B cell (primary cell): ENCODE results near the gene DUSP1.

Experiments used
- CTCF ChIP-seq: fragments of 200-600 bp; IDR thresholded peaks from one replicate; pipeline ENCODE4 v1.8.0; 2022; ENCODE audit warnings: antibody characterized with exemption, mild to moderate bottlenecking
- EZH2 ChIP-seq: IDR thresholded peaks from 2 replicates; pipeline ENCODE4 v1.6.1; 2012; ENCODE audit warnings: borderline replicate concordance, low read depth, mild to moderate bottlenecking, moderate library complexity, low read length; ENCODE audit not compliant: insufficient read depth, poor library complexity, severe bottlenecking

- TF ChIP-seq CTCF: no peak
- TF ChIP-seq EZH2: no peak
These were observed 14.6 kb upstream of the DUSP1 start for GRCh38 chr5:172785429-172786088.
